HG02678 (cell line): ENCODE results near the gene CDRT15.
"Not testable (repeated sequence)": the region's sequence is repeated elsewhere in the genome, so short reads cannot be mapped to it uniquely, and the experiment has no call there.

Experiments
- ATAC-seq: cut with Tn5 transposase; IDR thresholded peaks from one replicate; pipeline ENCODE4 v1.9.1; 2021; ENCODE audit warnings: mild to moderate bottlenecking, moderate library complexity; ENCODE audit not compliant: unreplicated experiment

Gene CDRT15

DNA sequence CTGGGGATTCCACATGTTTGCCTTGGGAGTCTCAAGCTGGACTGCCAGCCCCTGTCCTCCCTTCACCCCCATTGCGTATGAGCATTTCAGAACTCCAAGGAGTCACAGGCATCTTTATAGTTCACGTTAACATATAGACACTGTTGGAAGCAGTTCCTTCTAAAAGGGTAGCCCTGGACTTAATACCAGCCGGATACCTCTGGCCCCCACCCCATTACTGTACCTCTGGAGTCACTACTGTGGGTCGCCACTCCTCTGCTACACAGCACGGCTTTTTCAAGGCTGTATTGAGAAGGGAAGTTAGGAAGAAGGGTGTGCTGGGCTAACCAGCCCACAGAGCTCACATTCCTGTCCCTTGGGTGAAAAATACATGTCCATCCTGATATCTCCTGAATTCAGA, 28.9 kb downstream of the CDRT15 start:
- no peak for ATAC-seq

GRCh38 chr17:14206891-14207290, 29.8 kb downstream of the CDRT15 start:
- ATAC-seq, result no peak

DNA sequence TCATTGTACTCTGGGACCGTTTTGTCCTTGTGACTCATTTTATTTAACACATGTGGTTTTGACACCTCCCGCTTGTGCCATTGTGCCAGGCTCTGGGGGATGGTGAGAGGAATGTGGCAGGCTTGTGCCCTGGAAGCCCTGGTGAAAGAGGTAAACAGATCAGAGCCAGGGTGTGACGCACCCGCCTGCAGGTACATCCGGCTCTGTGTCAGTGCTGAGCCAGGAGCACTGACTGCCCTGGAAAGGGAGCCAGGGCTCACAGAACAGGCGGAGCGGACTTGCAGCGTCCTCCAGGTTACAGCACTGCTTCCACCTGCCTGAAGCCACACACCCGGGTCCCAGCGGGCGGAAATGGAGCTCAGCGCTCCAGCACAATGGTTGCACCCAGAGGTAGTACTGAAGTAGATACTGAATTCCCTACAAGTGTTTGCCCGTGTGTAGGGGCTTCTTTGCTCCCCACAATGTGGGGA, 30.6 kb downstream of the CDRT15 start:
- ATAC-seq, result no peak

DNA sequence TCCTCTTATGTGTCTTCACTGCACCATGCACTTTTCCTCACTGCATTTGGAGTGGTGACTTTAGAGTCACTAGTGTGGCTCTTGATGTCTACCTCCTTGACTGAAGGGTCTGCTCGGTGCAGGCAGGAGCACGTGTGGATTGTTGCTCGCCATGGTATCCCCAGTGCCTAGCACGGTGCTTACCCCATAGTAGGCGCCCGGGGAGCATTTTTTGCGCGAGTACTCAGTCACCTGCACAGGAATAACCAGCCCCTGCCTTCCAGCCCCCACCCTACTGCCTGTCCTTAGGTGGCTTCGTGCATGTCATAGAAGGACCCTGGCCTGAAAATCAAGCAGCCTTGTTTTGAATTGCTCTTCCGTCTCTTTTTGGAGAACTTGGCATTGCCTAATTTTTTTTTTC, 31.3 kb downstream of the CDRT15 start:
- ATAC-seq, result no peak

DNA sequence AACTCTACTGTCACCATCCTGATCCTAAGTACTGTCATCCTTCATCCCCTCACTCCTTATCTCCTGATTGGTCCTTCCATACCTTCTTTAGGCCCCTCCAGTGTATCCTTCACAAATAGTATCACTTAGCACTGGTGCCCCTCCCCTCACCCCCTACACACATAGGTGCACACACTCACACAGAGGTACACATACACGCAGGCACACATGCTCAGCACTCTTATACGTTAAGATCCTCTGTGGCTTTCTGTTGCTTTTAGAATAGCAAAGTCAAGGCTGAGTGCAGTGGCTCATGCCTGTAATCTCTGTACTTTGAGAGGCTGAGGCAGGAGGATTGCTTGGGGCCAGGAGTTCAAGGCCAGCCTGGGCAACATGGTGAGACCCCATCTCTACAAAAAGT, 32.1 kb downstream of the CDRT15 start:
- ATAC-seq, result no peak

- ATAC-seq, result no peak
Measured at GRCh38 chr17:14204084-14204483, 32.6 kb downstream of the CDRT15 start.

GRCh38 chr17:14203388-14203787, 33.3 kb downstream of the CDRT15 start:
- ATAC-seq, result no peak

DNA sequence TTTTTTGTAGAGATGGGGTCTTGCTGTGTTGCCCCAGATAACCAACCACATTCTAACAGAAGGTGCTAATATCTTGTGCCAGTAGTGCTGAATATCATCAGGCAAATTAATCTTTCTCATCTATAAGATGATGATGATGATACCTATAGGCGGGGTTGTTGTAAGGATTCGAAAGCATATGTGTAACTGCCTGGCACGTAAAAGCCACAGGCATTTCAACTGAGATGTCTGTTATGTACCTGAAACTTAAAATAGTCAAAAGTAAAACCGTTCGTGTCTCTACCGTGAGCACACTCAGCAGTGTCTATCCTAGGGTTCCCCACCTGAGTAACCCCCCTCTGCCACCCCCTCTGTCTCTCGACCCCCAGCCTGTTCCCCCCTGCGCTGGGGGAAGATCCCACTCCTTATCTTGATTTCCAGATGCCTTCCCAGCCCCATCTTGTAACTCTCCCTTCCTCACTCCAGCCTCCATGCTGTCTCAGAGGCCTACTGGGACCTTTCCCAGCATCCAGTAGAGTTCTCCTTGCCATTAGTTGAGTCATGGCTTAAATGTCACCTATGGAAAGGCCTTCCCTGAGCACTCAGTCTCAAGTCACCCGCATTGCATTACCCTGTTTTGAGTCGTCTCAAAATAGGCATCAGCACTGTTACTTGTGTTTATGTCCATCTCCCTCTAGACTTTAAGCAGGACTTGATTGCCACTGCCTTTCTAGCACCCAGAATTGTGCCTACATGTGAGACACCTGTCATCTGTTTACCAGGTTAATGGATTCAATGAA, 34.1 kb downstream of the CDRT15 start:
- no peak for ATAC-seq

GRCh38 chr17:14201988-14202380, 34.7 kb downstream of the CDRT15 start:
- no peak for ATAC-seq

GRCh38 chr17:14201021-14201987, 35.4 kb downstream of the CDRT15 start:
- no peak for ATAC-seq

GRCh38 chr17:14200354-14200753, 36.3 kb downstream of the CDRT15 start:
- no peak for ATAC-seq

- ATAC-seq, result no peak
Measured at GRCh38 chr17:14199601-14200000, 37.1 kb downstream of the CDRT15 start.

DNA sequence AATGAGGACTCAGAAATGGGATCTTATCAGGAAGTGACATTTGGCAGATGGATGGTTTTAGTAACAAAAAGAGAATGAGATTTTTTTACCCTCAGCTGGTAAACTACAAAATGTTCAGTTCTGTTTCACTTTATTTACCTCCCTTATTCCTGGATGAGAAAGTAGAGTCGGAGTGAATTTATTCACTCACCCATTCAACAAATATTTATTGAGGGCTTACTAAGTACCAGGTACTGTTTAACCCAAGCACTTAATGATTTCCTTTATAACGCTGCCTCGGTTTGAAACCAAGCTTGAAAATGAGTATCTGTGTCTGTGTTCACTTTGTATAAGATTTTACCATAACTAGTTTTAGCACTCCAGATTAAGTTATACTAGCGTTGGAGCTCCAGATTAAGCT, 38.1 kb downstream of the CDRT15 start:
- no peak for ATAC-seq

- ATAC-seq, result no peak
Measured at GRCh38 chr17:14198013-14198412, 38.6 kb downstream of the CDRT15 start.

DNA sequence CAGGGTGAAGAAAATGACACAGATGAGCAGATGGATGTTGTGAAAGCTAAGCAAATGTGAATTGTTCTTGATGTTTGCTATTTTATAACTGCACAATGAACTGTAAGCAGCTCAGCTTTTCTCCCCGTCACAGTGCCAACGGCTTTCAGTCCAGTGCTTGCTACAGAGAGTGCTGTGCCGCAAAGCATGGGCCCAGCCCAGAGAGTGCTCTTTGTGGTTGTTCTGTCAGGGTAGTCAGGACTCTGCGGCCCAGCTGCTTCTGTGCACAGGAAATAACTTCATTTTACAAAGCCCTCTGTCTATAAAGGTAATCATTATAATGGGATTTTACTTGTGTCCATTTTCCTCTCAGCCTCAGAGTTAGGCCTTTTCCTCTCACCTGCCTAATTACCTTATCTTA, 39.1 kb downstream of the CDRT15 start:
- ATAC-seq, result no peak

DNA sequence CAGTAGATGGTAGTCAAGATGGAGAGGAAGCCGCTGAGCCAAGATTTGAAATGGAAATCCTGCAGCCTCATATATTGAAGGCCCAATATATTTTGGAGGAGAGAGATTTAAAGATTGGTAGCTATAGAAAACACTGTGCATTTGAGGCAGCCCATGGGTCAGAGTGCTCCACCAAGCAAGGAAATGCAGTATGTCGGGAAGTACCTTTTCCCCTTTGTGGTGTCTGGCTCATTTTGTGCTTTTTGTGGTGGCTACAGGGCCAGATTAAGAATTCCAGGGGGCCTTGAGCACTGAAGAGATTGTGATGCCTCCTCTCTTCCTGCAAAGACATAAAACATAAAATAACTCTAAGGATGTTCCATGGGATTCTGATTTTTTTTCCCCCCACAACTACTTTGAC, 39.6 kb downstream of the CDRT15 start:
- ATAC-seq, result no peak

- no peak for ATAC-seq
Measured at GRCh38 chr17:14196377-14196997, 40.2 kb downstream of the CDRT15 start.

DNA sequence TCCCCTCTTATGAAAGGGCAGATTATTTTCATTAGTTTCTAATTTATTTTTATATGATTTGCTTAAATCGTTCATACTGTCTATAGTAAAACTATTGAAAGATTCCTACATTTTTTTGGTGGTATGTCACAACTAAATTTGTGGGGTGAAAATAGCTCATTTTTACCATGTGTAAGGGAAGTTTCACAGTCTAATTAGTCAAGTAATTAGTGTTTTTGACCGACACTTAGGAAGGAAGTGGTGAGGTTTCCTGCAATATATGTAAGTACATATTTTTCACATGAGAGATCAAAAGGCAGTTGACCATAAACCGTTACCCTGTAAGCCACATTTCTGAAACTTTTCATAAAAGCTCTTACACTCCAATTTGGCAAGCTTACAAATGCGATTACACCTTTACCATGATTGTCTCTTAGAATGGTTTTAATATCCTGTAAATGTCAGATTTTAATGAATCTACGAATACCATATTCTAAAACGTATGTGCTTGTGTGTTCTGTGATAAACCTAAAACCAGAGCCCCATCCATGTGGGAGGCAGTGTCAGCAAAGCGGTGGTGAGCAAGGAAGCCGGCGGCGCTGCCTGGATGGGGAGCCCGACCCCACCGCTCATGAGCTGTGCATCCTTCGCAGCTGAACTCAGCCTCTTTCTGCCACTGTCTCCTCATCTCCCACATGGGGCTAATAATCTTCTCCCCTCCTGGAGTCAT, 43.9 kb downstream of the CDRT15 start:
- peak; percentile 82 for ATAC-seq

DNA sequence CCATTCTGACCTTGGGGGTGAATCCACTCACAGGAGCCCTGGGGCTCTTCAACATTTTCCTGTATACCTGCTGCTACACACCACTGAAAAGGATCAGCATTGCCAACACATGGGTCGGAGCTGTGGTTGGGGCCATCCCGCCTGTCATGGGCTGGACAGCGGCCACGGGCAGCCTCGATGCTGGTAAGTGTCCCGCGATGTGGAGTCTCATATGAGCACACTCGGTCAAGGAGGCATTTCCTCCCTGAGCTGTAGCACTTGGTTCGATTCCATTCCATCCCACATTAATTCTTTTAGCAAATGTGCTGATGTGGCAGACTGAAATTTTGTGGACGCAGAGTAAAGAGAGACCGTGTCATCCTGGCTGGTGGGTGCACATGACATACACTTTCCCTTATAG, 44.6 kb downstream of the CDRT15 start:
- ATAC-seq, result not testable (repeated sequence)

- not testable (repeated sequence) for ATAC-seq
Measured at GRCh38 chr17:14191469-14191868, 45.2 kb downstream of the CDRT15 start.

DNA sequence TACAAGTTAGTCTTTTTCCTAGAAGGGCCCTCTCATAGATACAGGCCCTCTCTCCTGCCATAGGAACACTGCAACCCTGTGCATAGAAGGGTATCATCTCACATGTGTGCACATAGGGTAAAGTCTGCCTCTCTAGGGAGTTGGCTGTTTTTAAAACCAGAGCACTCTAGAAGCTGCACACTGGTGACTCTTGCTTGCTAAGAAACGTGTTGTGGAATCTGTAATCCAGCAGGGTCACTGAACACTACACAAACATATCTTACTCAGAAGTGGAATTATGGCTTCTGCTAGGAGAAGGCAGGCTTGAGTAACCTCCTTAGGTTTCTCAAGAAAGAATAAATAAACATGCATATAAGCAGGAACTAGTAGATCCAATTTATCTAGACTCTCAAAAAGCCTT, 45.9 kb downstream of the CDRT15 start:
- ATAC-seq, result not testable (repeated sequence)
